Neural cell (in vitro differentiated cells): ENCODE data around the gene APBB2. TPM values are rescaled to one million over a fixed set of nuclear protein-coding genes. Genes with fewer than 3 reads are reported as not detected.
"Not testable (repeated sequence)": the region's sequence is repeated elsewhere in the genome, so short reads cannot be mapped to it uniquely, and the experiment has no call there.

Experiments
- H2AFZ ChIP-seq: fragments of 200-600, 300-800 bp; sonication (generic), shearing (Covaris generic); 2 replicates; pipeline ENCODE4 v1.6.0; 2014; ENCODE audit warnings: low read depth, mild to moderate bottlenecking, antibody characterized with exemption, low read length, moderate library complexity
- H3F3A ChIP-seq: fragments of 200-600 bp; shearing (Covaris generic); 2 replicates; pipeline ENCODE4 v1.6.1; 2016; ENCODE audit warnings: mild to moderate bottlenecking, moderate library complexity, mixed read lengths, antibody characterized with exemption, low read length; ENCODE audit not compliant: insufficient read depth, poor library complexity, severe bottlenecking
- H3K27ac ChIP-seq: fragments of 200-600, 300-800 bp; sonication (generic), shearing (Covaris generic); 2 replicates; pipeline ENCODE4 v1.5.1; 2014; ENCODE audit warnings: mild to moderate bottlenecking, low read length, moderate library complexity
- H3K27me3 ChIP-seq: fragments of 300-800, 200-600 bp; sonication (generic), shearing (Covaris generic); 2 replicates; pipeline ENCODE4 v1.6.0; 2014; ENCODE audit warnings: mild to moderate bottlenecking, low read depth, low read length, moderate library complexity; ENCODE audit not compliant: insufficient read depth
- H3K36me3 ChIP-seq: fragments of 300-800, 200-600 bp; sonication (generic), shearing (Covaris generic); 2 replicates; pipeline ENCODE4 v1.5.1; 2014; ENCODE audit warnings: mild to moderate bottlenecking, antibody characterized with exemption, low read length, moderate library complexity; ENCODE audit not compliant: insufficient read depth
- H3K4me2 ChIP-seq: fragments of 300-800, 200-600 bp; sonication (generic), shearing (Covaris generic); 2 replicates; pipeline ENCODE4 v1.6.0; 2014; ENCODE audit warnings: mild to moderate bottlenecking, low read length
- H3K4me3 ChIP-seq: fragments of 300-800, 200-600 bp; sonication (generic), shearing (Covaris generic); 2 replicates; pipeline ENCODE4 v1.5.1; 2014; ENCODE audit warnings: mild to moderate bottlenecking, low read length, moderate library complexity
- H3K79me2 ChIP-seq: fragments of 200-600 bp; shearing (Covaris generic); replicated peaks from 2 replicates; pipeline ENCODE4 v1.6.0; 2014; ENCODE audit warnings: mild to moderate bottlenecking, low read length, moderate library complexity; ENCODE audit not compliant: insufficient read depth
- H3K9ac ChIP-seq: fragments of 300-800, 200-600 bp; sonication (generic), shearing (Covaris generic); 2 replicates; pipeline ENCODE4 v1.6.1; 2016; ENCODE audit warnings: mild to moderate bottlenecking, low read length, mixed read lengths
- H3K9me2 ChIP-seq: fragments of 200-600 bp; shearing (Covaris generic); 2 replicates; pipeline ENCODE4 v1.6.1; 2016; ENCODE audit warnings: mild to moderate bottlenecking, low read length, mixed read lengths; ENCODE audit not compliant: insufficient read depth
- H3K9me3 ChIP-seq: fragments of 200-600, 300-800 bp; sonication (generic), shearing (Covaris generic); 2 replicates; pipeline ENCODE4 v1.6.1; 2016; ENCODE audit warnings: mild to moderate bottlenecking, mixed run types, low read length, moderate library complexity, mixed read lengths
- H4K20me1 ChIP-seq: fragments of 200-600 bp; shearing (Covaris generic); 2 replicates; pipeline ENCODE4 v1.6.1; 2016; ENCODE audit warnings: mild to moderate bottlenecking, mixed run types; ENCODE audit not compliant: insufficient read depth
- CTCF ChIP-seq: fragments of 450-650 bp; IDR thresholded peaks from 2 replicates; pipeline ENCODE4 v1.5.1; 2014; ENCODE audit warnings: antibody characterized with exemption, mild to moderate bottlenecking, moderate library complexity; ENCODE audit not compliant: poor library complexity, severe bottlenecking
- EP300 ChIP-seq: fragments of 450-650 bp; conservative IDR thresholded peaks from 2 replicates; pipeline ENCODE4 v1.6.1; 2014; ENCODE audit warnings: antibody characterized with exemption, mild to moderate bottlenecking, moderate library complexity; ENCODE audit not compliant: poor library complexity, severe bottlenecking
- EZH2 ChIP-seq: fragments of 200-600, 300-800 bp; shearing (Covaris generic), sonication (generic); IDR thresholded peaks from 2 replicates; pipeline ENCODE4 v1.6.1; 2014; ENCODE audit warnings: antibody characterized with exemption, low read length, borderline replicate concordance, mild to moderate bottlenecking; ENCODE audit not compliant: insufficient read depth, poor library complexity, severe bottlenecking
- MXI1 ChIP-seq: fragments of 450-650 bp; conservative IDR thresholded peaks from 2 replicates; pipeline ENCODE4 v1.6.1; 2014; ENCODE audit warnings: antibody characterized with exemption, mild to moderate bottlenecking; ENCODE audit not compliant: poor library complexity, severe bottlenecking
- POLR2AphosphoS5 ChIP-seq: IDR thresholded peaks from 2 replicates; pipeline ENCODE4 v1.6.1; 2012
- RAD21 ChIP-seq: fragments of 450-650 bp; conservative IDR thresholded peaks from 2 replicates; pipeline ENCODE4 v1.6.1; 2014; ENCODE audit warnings: antibody characterized with exemption, mild to moderate bottlenecking, moderate library complexity
- REST ChIP-seq: IDR thresholded peaks from 2 replicates; pipeline ENCODE4 v1.6.1; 2012; ENCODE audit warnings: borderline replicate concordance
- SMC3 ChIP-seq: fragments of 450-650 bp; conservative IDR thresholded peaks from 2 replicates; pipeline ENCODE4 v1.6.1; 2014; ENCODE audit warnings: antibody characterized with exemption, mild to moderate bottlenecking, moderate library complexity; ENCODE audit not compliant: poor library complexity
- TAF1 ChIP-seq: IDR thresholded peaks from 2 replicates; pipeline ENCODE4 v1.6.1; 2012; ENCODE audit warnings: low read depth
- polyA plus RNA-seq: library from polyadenylated mRNA; depleted of rRNA; stranded (reverse); fragments of >200 nt; gene quantifications from 2 replicates; pipeline ENCODE4 v1.2.3, GENCODE V29; 2014

Gene APBB2
- polyA plus RNA-seq, 1 donor from 2014 or later, result 41.9 TPM

DNA sequence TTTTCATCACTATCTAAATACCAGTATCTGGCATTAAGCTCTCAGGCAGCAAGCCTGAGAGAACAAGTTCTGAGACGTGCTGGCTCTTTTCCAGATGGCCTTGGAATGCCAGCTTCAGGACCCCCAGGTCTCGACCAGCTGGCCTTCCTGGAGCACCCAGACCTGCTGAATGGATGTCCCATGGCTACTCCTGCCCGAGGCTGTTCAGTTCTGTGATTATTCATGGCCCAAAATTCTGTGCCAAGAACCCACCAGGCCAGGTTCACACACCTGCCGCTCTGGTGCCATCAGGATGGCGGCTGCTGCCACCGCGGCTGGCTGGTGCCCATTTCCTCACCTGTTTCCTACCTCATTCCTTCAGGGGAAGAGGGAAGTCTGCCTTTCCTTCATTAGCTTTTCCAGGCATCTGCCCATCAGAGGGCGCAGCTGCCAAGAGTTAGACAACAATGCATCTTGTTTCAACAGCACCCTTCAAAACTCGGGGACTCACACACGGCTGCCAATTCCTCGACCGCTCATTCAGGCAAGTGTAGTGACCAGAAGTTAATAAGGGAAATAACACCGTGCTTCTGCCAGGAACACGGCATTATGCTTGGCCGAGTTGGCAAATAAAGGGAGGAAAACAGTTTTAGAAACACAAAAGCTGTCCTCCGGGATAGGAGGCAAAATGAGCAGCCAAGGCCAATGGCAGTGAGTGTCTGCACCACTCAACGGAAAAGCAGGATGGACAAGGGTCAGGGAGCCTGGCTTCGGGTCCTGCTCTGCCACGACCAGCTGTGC, 290.8 kb downstream of the APBB2 start:
- H3K27me3 ChIP-seq, result no peaks in the 10 kb centered on the region
- no peak overlapping the region for H2AFZ ChIP-seq
- no peak overlapping the region for H3K27ac ChIP-seq
- no peaks in the 10 kb centered on the region for H3F3A ChIP-seq
- no peaks in the 10 kb centered on the region for H3K79me2 ChIP-seq
- no peaks in the 10 kb centered on the region for H3K9me2 ChIP-seq
- no peak overlapping the region for H3K4me2 ChIP-seq
- TF ChIP-seq EP300 (no peak), TAF1 (no peak), CTCF (no peak), EZH2 (no peak)
- H3K4me3 ChIP-seq, result no peak overlapping the region
- H3K36me3 ChIP-seq, result no peaks in the 10 kb centered on the region
- no peak overlapping the region for H3K9ac ChIP-seq
- H4K20me1 ChIP-seq, result no peaks in the 10 kb centered on the region
- no peaks in the 10 kb centered on the region for H3K9me3 ChIP-seq

- not testable (repeated sequence) for H3K27me3 ChIP-seq, H3K36me3 ChIP-seq, H3K4me2 ChIP-seq, H3K9ac ChIP-seq, H3K4me3 ChIP-seq, H4K20me1 ChIP-seq, H3K9me3 ChIP-seq, H3K79me2 ChIP-seq, H2AFZ ChIP-seq, H3K27ac ChIP-seq, H3F3A ChIP-seq, H3K9me2 ChIP-seq
Measured at GRCh38 chr4:40919976-40920375, 294.4 kb downstream of the APBB2 start.

- Histone ChIP-seq H3K4me3 (no peak overlapping the region), H3K9ac (no peak overlapping the region), H3K9me2 (no peaks in the 10 kb centered on the region), H2AFZ (no peak overlapping the region), H3K27ac (no peak overlapping the region), H3K27me3 (no peaks in the 10 kb centered on the region), H3K9me3 (no peaks in the 10 kb centered on the region), H3F3A (no peaks in the 10 kb centered on the region), H3K79me2 (no peaks in the 10 kb centered on the region), H4K20me1 (no peaks in the 10 kb centered on the region), H3K4me2 (no peak overlapping the region), H3K36me3 (no peaks in the 10 kb centered on the region)
- no peak for TF ChIP-seq SMC3
Measured at GRCh38 chr4:40918330-40918729, 296.0 kb downstream of the APBB2 start.

DNA sequence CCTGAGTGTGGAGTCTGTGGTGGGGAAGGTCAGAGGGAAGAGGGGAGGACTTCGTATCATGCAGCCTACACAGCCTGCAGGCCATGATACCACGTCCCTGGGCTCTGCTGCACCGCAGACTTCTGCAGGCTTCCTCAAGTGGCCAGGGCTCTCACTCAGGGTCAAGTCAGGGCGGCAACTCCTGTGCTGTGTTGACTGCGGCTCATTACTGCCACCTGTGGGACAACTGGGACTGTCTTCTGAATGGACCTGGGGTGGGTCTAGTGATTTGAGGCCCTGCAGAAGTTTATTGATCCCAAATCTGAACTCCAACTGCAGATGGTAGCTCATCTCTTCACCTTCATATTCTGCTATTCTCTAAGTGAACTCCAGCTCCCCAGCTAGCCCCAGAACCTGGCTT, 297.5 kb downstream of the APBB2 start:
- Histone ChIP-seq H3K9me2 (no peaks in the 10 kb centered on the region), H3K79me2 (no peaks in the 10 kb centered on the region), H4K20me1 (no peaks in the 10 kb centered on the region), H3K9ac (no peak overlapping the region), H2AFZ (no peak overlapping the region), H3K4me3 (no peak overlapping the region), H3K9me3 (no peaks in the 10 kb centered on the region), H3K4me2 (no peak overlapping the region), H3K36me3 (no peaks in the 10 kb centered on the region), H3K27ac (no peak overlapping the region), H3F3A (no peaks in the 10 kb centered on the region), H3K27me3 (no peaks in the 10 kb centered on the region)
- no peak for TF ChIP-seq CTCF
- TF ChIP-seq TAF1, result no peak
- no peak for TF ChIP-seq REST
- no peak for TF ChIP-seq MXI1
- TF ChIP-seq EZH2, result no peak
- TF ChIP-seq POLR2AphosphoS5, result no peak
- no peak for TF ChIP-seq RAD21
- no peak for TF ChIP-seq SMC3
- no peak for TF ChIP-seq EP300
